HG02678 (cell line): ENCODE data around the gene TP73.
"Not testable (repeated sequence)": the region's sequence is repeated elsewhere in the genome, so short reads cannot be mapped to it uniquely, and the experiment has no call there.

ENCODE experiments used
- ATAC-seq: cut with Tn5 transposase; IDR thresholded peaks from one replicate; pipeline ENCODE4 v1.9.1; 2021; ENCODE audit warnings: mild to moderate bottlenecking, moderate library complexity; ENCODE audit not compliant: unreplicated experiment

The TP73 gene

GRCh38 chr1:3724416-3725030 lies 72.2 kb downstream of the TP73 start:
- ATAC-seq: not testable (repeated sequence)

- ATAC-seq: no peak
These were observed 73.0 kb downstream of the TP73 start for GRCh38 chr1:3725366-3725765.

GRCh38 chr1:3727042-3727824 lies 74.9 kb downstream of the TP73 start:
- ATAC-seq: no peak

- no peak for ATAC-seq
These were observed 75.8 kb downstream of the TP73 start for GRCh38 chr1:3727825-3728776.

- ATAC-seq: no peak
These were observed 77.6 kb downstream of the TP73 start for GRCh38 chr1:3729594-3730542.

GRCh38 chr1:3730543-3731247 lies 78.4 kb downstream of the TP73 start:
- ATAC-seq: no peak

- ATAC-seq: no peak
These were observed 79.5 kb downstream of the TP73 start for GRCh38 chr1:3731583-3732433.

GRCh38 chr1:3732434-3733093 lies 80.2 kb downstream of the TP73 start:
- no peak for ATAC-seq

GRCh38 chr1:3733094-3733882 lies 81.0 kb downstream of the TP73 start:
- ATAC-seq: no peak

GRCh38 chr1:3733883-3734589 lies 81.7 kb downstream of the TP73 start:
- ATAC-seq: no peak

GRCh38 chr1:3734602-3735001 lies 82.3 kb downstream of the TP73 start:
- no peak for ATAC-seq

- no peak for ATAC-seq
These were observed 82.8 kb downstream of the TP73 start for GRCh38 chr1:3735027-3735681.

GRCh38 chr1:3735688-3736087 lies 83.4 kb downstream of the TP73 start:
- ATAC-seq: no peak

- ATAC-seq: no peak
These were observed 83.8 kb downstream of the TP73 start for GRCh38 chr1:3736131-3736561.

- no peak for ATAC-seq
These were observed 84.4 kb downstream of the TP73 start for GRCh38 chr1:3736708-3737107.

GRCh38 chr1:3738943-3739342 lies 86.6 kb downstream of the TP73 start:
- no peak for ATAC-seq
